Measurements from ENCODE around the gene ELMO3.

DNA sequence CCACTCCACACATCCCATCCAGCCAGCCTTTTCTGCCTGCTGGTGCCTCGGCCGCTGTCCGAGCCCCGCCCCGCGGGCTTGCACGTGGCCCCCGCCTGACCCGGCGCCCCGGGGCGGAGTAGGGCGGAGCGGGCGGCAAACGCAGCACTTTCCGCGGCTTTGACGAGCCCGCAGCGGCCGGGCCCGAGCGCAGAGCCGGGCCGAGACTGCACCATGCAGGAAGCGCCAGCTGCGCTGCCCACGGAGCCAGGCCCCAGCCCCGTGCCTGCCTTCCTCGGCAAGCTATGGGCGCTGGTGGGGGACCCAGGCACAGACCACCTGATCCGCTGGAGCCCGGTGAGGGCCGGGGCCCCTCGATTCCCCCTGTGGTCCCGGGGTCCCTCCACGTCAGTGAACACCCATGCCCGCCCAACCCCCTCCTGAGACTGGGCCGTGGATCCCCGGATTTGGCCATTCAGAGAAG is 34.3 kb upstream of the ELMO3 start, which contains the start of gene HSF4:
- TF ChIP-seq, protein P1, sequence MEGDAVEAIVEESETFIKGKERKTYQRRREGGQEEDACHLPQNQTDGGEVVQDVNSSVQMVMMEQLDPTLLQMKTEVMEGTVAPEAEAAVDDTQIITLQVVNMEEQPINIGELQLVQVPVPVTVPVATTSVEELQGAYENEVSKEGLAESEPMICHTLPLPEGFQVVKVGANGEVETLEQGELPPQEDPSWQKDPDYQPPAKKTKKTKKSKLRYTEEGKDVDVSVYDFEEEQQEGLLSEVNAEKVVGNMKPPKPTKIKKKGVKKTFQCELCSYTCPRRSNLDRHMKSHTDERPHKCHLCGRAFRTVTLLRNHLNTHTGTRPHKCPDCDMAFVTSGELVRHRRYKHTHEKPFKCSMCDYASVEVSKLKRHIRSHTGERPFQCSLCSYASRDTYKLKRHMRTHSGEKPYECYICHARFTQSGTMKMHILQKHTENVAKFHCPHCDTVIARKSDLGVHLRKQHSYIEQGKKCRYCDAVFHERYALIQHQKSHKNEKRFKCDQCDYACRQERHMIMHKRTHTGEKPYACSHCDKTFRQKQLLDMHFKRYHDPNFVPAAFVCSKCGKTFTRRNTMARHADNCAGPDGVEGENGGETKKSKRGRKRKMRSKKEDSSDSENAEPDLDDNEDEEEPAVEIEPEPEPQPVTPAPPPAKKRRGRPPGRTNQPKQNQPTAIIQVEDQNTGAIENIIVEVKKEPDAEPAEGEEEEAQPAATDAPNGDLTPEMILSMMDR (IDR thresholded peaks at IDR 0.05; ENCODE audit: poor library complexity, severe bottlenecking): no peak
- TF ChIP-seq POLR2AphosphoS5 (IDR thresholded peaks at IDR 0.05) (no peak), SMC3 (conservative IDR thresholded peaks at IDR 0.05; ENCODE audit: poor library complexity) (no peak), EP300 (conservative IDR thresholded peaks at IDR 0.05; ENCODE audit: poor library complexity, severe bottlenecking) (no peak), EZH2 (IDR thresholded peaks at IDR 0.05; ENCODE audit: borderline replicate concordance, insufficient read depth, low read length, poor library complexity, severe bottlenecking) (no peak)
- TF ChIP-seq, protein P2, sequence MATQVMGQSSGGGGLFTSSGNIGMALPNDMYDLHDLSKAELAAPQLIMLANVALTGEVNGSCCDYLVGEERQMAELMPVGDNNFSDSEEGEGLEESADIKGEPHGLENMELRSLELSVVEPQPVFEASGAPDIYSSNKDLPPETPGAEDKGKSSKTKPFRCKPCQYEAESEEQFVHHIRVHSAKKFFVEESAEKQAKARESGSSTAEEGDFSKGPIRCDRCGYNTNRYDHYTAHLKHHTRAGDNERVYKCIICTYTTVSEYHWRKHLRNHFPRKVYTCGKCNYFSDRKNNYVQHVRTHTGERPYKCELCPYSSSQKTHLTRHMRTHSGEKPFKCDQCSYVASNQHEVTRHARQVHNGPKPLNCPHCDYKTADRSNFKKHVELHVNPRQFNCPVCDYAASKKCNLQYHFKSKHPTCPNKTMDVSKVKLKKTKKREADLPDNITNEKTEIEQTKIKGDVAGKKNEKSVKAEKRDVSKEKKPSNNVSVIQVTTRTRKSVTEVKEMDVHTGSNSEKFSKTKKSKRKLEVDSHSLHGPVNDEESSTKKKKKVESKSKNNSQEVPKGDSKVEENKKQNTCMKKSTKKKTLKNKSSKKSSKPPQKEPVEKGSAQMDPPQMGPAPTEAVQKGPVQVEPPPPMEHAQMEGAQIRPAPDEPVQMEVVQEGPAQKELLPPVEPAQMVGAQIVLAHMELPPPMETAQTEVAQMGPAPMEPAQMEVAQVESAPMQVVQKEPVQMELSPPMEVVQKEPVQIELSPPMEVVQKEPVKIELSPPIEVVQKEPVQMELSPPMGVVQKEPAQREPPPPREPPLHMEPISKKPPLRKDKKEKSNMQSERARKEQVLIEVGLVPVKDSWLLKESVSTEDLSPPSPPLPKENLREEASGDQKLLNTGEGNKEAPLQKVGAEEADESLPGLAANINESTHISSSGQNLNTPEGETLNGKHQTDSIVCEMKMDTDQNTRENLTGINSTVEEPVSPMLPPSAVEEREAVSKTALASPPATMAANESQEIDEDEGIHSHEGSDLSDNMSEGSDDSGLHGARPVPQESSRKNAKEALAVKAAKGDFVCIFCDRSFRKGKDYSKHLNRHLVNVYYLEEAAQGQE (IDR thresholded peaks at IDR 0.05; ENCODE audit: borderline replicate concordance): no peak

Measured in neural cell (in vitro differentiated cells).